Subcutaneous adipose tissue (tissue), 4 donors: ENCODE measurements around the gene SPI1. TPM values are rescaled to one million over a fixed set of nuclear protein-coding genes. Genes with fewer than 3 reads are reported as not detected.

Experiments used
- total RNA-seq, 4 donors: library from RNA; depleted of rRNA; stranded (reverse); fragments of >200 nt; gene quantifications; one replicate each; pipeline ENCODE4 v1.1.0, GENCODE V29; 2016
- TF ChIP-seq, protein P1 (sequence below): fragments of 450-650 bp; IDR thresholded peaks from one replicate; pipeline ENCODE4 v1.5.1; 2016; ENCODE audit warnings: low read depth, mild to moderate bottlenecking, control low read depth, antibody characterized with exemption, moderate library complexity

The SPI1 gene
- total RNA-seq = 10 to 100 TPM; 20.3 to 92.3 (median 32.6) TPM

DNA sequence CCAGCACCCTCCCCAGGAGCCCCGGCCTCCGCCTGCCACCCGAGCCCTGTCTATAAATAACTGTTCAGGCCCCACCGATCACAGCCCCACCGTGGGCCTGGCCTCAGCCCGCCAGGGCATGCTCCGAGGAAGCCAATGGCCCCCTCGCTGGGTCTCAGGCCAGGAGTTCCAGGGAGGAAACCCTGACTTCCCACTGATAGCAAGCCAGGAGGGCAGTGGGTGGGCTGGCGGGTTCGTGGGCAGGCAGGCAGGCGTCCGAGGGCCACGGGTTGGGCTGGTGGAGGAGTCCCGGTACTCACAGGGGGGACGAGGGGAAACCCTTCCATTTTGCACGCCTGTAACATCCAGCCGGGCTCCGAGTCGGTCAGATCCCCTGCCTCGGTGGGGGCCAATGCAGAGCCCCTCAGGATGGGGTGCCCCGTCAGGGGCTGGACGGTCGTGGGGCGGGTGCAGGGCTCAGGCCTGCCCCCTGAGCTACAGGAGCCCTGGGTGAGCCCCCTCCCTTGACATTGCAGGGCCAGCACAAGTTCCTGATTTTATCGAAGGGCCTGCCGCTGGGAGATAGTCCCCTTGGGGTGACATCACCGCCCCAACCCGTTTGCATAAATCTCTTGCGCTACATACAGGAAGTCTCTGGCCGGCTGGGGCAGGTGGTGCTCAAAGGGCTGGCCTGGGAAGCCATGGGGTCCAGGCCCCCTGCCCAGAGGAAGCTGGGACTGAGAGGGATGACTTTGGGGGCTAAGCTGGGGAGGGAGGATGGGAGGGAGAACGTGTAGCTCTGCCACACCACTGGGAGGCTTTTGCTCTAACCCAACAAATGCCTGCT lies at the start of gene SPI1:
Gene SPI1, minus strand, starts transcription at position 538 of the 826 bp plus-strand sequence. Its CDS starts 194 bp downstream, at position 344.
- TF ChIP-seq, protein P1, sequence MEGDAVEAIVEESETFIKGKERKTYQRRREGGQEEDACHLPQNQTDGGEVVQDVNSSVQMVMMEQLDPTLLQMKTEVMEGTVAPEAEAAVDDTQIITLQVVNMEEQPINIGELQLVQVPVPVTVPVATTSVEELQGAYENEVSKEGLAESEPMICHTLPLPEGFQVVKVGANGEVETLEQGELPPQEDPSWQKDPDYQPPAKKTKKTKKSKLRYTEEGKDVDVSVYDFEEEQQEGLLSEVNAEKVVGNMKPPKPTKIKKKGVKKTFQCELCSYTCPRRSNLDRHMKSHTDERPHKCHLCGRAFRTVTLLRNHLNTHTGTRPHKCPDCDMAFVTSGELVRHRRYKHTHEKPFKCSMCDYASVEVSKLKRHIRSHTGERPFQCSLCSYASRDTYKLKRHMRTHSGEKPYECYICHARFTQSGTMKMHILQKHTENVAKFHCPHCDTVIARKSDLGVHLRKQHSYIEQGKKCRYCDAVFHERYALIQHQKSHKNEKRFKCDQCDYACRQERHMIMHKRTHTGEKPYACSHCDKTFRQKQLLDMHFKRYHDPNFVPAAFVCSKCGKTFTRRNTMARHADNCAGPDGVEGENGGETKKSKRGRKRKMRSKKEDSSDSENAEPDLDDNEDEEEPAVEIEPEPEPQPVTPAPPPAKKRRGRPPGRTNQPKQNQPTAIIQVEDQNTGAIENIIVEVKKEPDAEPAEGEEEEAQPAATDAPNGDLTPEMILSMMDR = no peak

DNA sequence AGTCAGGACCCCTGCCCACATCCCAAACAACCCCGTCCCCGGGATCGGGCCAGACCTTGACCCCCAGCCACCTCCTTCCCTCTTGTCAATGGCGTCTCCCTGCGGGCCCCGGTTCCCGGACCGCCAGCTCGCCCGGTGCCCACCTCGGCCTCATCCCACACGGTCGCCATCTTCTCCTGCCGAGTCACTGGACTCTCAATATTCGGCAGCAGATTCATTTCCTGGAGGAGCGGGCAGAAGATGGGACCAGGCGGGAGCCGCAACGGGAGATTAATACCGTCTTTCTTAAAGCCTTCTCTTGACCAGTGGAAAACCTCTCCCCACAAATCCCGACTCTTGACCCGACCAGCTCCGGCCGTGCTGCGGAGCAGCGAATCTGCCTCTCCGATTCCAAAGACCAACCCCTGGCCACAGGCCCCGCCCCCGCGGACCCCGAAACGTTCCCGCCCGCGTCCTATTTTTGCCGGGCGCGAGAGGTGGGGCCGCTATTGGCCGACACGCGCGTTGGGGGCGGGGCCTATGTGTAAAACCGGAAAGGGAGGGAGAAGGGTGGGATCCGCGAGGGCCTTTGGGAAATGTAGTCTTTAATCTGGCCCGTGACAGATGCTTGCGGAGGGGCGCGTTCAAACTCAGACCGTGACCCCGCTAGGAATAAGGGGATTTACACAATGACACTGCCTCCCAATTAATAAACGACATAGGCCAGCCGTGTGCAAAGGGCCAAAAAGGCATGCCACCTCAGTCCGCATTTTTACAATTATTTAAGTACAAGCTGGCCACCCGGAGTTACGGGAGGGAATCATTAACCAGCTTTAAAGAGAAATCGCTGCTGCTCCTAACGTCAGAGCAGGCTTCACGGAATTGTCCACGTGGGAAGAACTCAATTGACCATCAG lies 48.0 kb upstream of the SPI1 start, which contains the start of gene PSMC3:
Gene PSMC3, minus strand, starts transcription at position 378 of the 895 bp plus-strand sequence. Its CDS starts 160 bp downstream, at position 218.
- TF ChIP-seq, protein P1 = no peak

DNA sequence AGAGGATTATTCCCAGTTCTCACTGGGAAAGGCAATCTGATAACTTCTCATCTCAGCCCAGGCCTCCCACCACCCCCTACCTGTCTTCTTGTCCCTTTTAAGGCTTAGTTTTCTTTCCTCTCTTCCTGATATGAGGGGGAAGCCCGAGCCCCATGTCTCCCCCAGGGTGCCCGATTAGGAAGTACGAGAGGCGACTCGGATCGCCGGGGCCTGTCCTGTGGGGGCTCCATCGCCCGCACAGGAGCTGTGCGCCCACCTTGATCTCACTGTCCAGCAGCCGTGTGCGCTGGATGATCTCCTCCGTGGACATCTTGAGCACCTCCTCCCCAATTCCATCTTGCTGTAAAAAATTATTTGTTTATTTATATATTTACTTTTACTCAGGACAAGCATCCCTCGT lies 47.3 kb upstream of the SPI1 start:
- TF ChIP-seq, protein P1 = no peak

DNA sequence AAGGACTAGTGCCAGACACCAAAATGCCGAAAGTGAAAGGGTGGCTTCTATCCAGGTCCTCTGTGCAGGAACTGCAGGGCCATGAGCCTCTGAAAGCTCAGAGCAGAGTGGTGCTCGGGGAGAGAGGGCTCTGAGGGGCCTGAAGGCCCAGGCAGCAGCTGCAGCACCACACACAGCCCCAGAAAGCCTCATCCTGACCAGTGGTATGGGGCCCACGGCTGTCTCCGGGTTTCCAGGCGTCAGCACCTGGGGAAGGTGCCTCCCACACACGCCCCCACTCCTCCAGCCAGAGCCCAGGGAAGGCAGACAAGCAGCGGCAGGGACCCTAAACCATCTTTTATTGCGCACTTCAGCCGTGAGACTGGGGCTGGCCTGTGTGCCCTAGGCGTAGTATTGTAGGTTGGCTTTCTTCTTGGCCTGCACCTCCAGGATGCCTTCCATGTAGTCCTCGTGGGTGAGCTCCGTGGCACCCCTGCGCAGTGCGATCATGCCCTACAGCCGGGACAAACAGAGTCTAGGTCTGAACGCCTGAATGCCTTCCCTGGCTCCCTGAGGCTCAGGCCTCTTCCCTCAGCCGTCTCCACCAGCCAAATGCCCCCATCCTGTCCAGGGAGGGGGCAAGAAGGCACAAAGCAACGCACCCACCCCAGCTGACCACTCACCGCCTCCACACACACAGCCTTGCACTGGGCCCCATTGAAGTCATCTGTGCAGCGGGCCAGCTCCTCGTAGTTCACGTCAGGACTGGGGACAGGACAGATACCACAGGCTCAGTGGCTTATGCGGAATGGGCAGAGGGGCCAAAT lies 40.3 kb upstream of the SPI1 start:
- TF ChIP-seq, protein P1 = no peak

DNA sequence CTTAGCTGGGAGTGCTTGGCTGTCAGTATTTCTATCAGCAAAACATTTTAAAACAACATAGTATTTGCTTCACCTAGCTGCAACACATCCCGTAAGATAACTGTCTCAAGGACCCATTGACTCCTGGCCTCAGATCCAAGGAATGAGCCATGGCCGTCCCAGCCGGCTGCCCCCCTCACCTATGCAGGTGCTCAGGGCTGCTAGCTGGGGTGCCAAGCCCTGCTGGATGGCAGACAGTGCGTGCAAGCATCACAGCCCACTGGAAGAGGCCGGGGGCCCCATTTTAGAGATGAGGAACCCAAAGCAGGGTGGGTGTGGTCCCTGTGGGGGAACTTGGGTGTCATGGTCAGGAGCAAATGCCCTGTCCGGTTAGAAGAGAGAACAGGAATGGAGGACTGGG lies 39.4 kb upstream of the SPI1 start:
- TF ChIP-seq, protein P1 = no peak

DNA sequence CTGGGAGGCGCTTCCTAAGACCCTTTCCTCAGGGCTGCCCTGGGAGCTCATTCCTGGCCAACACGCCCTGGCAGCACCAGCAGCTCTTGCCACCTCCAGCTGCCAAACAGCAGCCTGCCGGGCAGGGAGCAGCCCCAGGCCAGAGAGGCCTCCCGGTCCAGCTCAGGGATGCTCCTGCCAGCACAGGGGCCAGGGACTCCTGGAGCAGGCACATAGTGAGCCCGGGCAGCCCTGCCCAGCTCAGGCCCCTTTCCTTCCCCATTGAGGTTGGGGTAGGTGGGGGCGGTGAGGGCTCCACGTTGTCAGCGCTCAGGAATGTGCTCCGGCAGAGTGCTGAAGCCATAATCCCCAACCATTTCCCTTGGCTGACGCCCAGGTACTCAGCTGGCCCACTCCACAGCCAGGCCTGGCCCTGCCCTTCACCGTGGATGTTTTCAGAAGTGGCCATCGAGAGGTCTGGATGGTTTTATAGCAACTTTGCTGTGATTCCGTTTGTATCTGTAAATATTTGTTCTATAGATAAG lies 37.7 kb upstream of the SPI1 start:
- TF ChIP-seq, protein P1 = no peak
